C4-2B (cell line): ENCODE data around the gene C11orf86.

Experiments used
- CTCF ChIP-seq: fragments of 450-650 bp; conservative IDR thresholded peaks from 2 replicates; pipeline ENCODE4 v1.5.1; 2017; ENCODE audit warnings: mild to moderate bottlenecking
- ZFX ChIP-seq: fragments of 450-650 bp; IDR thresholded peaks from 2 replicates; pipeline ENCODE4 v1.6.1; 2017

- TF ChIP-seq CTCF (no peak), ZFX (no peak)
Observed at GRCh38 chr11:67024410-67024809, 49.3 kb downstream of the C11orf86 start.
